ENCODE measurements around the gene MMP11.

Gene MMP11

GRCh38 chr22:23828800-23829680 is 56.4 kb downstream of the MMP11 start:
- peak in 7 of 56 donors; percentile 20 to 49 (median 25) for DNase-seq

GRCh38 chr22:23829845-23830372 is 57.3 kb downstream of the MMP11 start:
- DNase-seq = no peak

GRCh38 chr22:23831261-23831660 is 58.6 kb downstream of the MMP11 start:
- DNase-seq = no peak

GRCh38 chr22:23831781-23832180 is 59.1 kb downstream of the MMP11 start:
- DNase-seq = no peak

GRCh38 chr22:23832226-23833016 is 59.8 kb downstream of the MMP11 start:
- no peak for DNase-seq

- DNase-seq = no peak
Observed at GRCh38 chr22:23833017-23833751, 60.5 kb downstream of the MMP11 start.

All from amygdala (tissue), 56 donors.